GM18858 (cell line): ENCODE data around the gene SPATA6L.

Experiments
- ATAC-seq: cut with Tn5 transposase; IDR thresholded peaks from one replicate; pipeline ENCODE4 v1.9.1; 2021; ENCODE audit not compliant: unreplicated experiment

The SPATA6L gene

DNA sequence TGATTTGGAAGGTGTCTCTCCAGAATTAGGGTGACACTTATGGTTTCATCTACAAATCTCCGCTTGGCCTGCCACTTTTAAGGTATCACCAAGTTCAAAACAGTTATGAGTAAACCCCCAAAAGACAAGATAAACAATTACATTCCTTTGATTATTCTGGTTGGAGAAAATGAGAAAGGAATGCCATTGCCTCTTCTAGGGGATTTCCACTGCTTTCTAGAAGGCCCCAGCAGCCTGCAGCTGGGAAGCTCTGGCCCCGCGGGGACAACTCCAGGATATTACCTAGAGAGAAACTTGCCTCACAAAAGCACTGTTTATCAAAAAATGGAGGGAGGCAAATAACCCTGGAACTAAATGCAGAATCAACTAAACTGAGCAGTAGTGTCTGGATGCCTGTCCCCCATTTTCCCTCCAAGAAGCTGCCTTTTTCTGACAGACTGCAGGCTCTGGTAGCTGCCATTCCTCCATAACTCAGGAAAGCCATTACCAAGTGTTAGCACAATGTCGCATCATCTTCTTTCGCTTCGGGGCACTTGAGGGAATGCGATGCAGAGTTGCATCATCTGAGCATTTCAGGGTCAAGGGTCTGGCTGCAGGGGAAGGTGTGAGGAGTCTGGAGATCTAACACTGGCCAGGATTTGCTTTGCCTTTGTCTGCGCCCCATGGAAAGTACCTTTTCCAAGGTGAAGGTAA lies 75.7 kb downstream of the SPATA6L start:
- ATAC-seq, result no peak

DNA sequence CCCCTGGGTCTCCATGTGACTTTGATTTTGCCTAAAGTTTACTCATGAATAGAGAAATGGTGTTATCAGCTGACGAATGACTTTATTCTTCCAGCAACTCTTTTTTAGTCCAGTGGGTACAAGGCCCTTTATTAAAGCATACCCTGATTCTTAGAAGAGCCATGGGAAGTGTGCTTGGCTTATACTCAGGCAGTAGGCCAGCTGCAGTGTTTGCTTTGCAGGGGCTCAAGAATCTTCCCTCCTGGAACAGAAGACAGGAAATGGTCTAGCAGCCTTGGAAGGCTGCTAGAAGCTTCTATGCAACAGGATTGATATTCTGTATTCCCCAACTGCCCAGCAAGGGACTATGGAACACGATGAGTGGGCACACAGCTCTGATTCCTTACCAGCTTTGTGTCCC lies 77.6 kb downstream of the SPATA6L start:
- no peak for ATAC-seq

DNA sequence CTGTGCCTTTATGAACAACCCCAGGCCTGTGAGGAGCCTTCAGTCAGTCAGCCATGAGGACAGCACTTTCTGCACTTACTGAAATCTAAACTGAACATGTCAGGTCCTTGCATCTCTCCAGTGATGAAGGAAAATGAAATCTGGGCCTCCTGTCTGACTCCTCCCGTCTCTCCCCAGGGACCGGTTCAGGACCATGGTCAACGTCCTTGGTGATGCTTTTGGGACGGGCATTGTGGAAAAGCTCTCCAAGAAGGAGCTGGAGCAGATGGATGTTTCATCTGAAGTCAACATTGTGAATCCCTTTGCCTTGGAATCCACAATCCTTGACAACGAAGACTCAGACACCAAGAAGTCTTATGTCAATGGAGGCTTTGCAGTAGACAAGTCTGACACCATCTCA lies 81.1 kb downstream of the SPATA6L start:
- no peak for ATAC-seq

DNA sequence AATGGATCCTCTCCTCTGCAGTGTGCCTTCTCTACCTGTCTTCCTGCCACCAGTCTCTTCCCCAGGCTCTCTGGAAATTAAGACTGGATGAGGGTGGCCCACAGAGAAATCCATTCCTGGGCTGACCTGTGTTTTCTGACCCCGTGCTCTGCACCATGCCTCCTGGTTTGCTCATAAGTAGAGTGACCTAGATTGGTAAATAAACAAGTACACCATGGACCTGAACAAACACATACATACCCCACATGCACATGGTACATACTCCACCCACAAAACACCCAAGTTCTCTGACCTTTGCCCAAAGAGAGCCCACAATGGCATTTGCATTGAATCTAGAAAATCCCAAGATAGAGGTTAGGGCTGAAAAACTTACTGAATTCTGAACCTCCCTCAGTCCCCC lies 81.6 kb downstream of the SPATA6L start:
- no peak for ATAC-seq

DNA sequence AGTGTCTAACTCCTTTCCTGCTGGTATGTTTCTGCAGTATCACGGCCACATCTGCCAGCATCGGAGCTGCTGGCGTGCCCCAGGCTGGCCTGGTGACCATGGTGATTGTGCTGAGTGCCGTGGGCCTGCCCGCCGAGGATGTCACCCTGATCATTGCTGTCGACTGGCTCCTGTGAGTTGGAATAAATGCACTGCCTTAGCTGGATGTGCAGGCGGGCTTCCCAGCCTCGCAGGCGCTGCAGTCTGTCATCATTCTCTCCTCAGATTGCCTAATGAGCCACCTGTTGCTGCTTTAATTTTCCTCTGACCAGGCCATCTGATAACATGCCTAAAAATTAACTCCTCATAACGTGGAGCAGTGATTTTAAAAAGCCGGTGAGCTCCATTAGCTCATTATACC lies 83.3 kb downstream of the SPATA6L start:
- no peak for ATAC-seq

DNA sequence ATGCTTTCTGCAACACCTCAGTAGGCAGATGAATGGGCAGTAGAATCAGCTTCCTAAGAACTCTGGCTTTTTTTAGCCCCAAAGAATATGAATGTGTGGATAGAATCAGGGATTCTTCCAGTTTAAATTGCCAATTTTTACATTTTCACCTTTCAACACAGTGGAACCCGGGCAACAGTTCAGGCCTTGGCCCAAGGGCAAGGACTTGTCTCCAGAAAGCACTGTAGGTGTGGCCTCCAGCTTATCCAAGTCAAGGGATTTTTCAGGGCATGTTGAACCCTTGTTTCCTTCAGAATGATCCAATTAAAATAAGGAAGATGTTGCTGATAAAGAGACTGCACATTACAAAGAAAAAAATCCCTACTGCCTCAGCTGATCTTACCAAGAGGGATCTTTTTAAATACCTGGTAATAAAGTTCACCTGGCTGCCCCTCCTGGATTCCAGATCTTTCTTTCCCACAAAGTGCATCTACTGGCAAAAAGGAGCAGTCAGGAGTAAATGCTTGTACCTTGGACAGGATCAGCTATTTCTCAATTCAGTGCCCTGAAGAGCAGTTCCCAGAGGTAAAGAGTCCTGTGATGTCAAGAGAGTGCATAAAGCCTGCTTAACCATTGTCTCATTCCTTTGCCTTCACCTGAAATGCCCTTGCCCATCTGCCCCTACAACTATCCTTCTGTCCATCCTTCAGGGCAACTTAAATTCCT lies 84.3 kb downstream of the SPATA6L start:
- ATAC-seq, result no peak

DNA sequence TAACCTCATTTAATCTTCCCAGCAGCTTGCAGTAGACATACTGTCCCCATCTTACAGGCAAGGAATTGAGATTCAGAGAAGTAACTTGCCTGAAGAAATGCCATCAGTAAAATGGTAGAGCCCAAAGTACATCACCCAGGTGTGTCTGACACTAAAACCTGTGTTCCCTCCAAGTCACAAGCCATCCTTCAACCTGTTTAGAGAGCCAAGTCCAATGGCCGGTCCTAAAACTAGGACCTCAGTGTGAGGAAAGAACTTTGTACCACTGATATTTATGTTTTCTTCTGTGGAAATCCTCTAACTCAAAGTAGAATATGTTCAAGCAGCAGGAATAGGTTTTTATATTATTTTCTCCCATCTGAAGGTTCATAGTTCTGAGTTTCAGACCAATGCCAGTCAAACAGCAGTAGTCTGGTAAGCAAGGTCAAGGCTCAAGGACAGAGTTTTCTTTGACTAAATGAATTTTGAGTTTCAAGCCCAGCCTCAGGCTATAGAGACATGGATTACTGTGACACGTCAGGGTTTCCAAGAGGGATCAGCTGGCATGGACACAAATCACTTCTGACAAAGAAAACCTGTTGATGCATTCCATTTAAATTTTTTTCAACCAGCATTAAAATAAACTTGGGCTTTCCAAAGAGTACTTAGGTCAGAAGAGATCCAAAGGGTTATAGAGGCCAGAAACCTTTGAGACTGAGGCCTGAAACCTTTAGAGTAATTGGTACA lies 85.1 kb downstream of the SPATA6L start:
- ATAC-seq, result no peak

DNA sequence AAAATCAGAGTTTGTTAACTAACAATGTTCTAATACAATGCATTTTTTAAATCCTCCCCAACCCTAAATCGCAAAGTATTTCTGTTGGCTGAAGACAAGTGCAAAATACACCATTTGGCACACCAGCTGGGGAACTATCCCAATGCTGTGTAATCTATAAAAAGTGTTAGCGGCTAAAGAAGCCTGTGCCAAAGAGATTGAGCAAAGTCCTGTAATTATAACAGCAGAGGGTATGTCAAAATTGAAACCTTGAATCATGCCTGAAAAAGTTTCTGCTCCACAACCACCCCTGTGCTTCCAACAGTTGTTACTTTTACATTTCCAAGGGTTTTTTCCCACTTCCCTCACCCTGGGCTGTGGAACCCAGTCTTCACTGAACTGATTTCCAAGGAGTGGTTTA lies 87.3 kb downstream of the SPATA6L start:
- ATAC-seq, result no peak

DNA sequence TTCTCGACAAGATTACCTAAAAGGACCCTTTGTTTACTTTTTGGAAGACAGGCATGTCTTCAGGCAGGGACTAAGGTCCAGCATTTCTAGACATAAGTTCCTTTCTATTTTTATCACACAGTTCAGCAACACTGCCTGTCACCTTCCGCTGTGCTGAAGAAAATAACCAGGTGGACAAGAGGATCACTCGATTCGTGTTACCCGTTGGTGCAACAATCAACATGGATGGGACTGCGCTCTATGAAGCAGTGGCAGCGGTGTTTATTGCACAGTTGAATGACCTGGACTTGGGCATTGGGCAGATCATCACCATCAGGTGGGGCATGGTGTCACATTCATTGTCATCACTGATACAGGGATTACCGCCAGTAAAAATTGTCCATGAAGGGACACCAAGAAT lies 89.8 kb downstream of the SPATA6L start:
- no peak for ATAC-seq

DNA sequence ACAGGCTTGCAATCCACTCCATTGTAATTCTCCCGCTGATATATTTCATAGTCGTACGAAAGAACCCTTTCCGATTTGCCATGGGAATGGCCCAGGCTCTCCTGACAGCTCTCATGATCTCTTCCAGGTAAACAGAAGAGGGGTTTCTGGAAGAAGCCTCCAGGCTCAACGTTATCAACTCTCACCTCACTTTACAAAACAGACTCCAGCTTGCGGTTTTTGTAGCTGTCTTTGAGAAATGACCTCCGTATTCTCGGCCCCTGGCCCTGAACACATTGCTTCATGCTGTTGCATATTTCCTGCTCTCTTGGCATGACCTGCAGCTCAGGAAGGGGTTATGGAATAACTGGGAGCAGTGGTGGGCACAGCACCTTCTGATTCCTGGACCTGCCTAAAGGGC lies 90.3 kb downstream of the SPATA6L start:
- ATAC-seq, result no peak

DNA sequence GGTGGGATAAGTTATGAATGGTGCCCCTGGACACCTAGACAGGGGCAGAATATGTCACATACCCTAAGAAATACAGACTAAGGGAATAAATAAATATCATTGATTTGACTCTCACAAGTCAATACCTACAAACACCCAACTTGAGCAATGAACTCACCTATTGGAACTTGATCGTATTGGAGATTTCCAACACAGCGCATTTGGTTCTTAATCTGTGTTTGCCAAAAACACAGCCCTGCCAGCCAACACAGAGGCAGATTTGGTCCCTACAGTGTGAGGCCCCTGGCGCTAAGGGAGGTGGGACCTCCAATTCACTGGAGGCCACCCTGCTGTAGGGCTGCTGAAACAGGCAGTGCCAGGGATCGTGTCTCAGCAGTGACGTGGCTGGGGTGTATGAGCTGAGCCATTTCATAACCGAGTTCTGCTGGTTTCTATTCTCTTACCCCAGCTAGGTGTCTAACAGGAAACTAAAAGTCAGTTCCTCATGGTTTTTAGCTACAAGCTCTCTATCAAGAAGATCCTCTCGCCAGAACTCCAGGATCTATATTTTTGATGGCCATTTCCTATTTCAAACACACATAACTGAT lies 91.5 kb downstream of the SPATA6L start:
- no peak for ATAC-seq

DNA sequence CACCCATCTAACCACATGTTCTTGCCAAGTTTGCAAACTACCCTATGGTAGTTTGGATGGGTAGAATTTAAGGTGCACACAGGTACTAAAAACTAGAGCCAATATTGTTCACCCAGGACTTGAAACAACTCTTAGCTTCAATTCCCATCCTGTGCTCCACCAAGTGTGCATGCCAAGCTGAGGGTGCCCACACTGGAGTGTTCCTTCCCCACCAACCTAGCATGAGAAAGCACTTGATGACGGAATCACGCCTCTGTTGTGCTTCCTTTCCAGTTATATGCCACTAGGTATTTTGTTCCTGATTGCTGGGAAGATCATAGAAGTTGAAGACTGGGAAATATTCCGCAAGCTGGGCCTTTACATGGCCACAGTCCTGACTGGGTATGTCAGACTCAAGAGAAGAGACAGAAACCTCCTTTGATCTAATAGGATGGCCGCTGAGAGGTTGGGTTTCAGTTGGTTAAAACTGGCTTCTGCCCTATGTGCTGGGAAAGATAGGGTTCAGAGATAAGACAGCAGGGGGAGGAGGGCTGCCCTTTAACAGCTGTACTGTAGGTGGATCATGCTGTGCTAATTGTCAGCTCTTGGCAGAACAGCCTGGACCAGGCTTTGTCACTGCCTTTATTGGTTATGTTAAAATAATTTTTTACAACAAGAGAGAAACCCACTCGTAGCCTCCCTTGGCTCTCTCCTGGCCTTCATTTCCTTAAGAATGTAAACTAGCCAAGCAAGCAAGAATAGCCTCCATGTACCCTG lies 92.5 kb downstream of the SPATA6L start:
- ATAC-seq, result no peak

DNA sequence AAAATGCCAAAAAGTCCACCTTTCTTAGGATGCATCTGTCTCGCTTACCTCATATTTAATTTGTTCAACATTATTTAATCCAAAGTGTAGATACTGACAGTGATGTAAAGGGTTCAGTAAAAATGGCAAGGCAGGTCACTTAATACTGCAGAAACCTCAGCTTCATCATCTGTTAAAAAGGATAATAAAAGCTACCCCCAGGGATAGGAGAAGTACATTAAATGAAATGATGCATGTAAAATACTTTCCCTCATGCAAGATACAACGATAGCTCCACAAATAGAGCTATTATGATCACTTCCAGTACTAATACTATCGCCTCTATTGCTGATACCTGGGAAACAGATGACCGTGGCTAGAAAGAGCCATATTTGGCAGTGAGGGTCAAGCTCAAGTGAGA lies 93.1 kb downstream of the SPATA6L start:
- no peak for ATAC-seq

DNA sequence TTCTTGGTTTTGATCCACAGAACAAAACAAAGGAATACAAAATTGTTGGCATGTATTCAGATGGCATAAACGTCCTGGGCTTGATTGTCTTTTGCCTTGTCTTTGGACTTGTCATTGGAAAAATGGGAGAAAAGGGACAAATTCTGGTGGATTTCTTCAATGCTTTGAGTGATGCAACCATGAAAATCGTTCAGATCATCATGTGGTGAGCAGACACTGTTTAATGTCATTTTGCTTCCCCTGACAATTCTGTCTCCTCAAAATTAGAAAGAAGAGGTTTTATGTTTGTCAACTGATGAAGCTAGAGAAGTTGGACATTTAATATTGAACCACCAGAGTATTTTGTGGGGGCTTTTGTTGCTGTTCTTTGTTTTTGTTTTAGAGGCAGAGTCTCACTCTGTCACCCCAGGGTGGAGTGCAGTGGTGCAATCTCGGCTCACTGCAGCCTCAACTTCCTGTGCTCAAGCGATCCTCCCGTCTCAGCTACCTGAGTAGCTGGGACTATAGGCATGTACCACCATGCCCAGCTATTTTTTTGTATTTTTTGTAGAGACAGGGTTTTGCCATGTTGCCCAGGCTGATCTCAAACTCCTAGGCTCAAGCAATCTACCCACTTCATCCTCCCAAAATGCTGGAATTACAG lies 94.0 kb downstream of the SPATA6L start:
- no peak for ATAC-seq

DNA sequence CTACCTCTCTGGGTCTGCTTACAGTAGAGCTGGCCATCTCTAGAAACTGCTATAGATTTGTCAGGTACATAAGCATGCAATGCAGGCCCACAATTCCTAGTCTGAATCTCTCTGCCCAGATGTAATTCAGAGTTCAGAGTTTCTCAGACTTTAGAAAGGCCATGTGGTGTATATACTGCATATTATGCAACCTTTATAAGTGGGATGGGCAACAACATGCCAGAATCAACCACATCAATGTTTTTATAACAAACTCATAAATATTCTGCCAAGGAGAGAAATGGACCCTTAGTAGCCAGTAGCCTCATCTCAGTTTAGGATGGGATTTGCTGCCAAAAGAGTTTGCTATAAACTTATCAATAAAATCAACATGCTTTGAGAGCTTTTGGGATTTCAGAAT lies 97.2 kb downstream of the SPATA6L start:
- no peak for ATAC-seq

DNA sequence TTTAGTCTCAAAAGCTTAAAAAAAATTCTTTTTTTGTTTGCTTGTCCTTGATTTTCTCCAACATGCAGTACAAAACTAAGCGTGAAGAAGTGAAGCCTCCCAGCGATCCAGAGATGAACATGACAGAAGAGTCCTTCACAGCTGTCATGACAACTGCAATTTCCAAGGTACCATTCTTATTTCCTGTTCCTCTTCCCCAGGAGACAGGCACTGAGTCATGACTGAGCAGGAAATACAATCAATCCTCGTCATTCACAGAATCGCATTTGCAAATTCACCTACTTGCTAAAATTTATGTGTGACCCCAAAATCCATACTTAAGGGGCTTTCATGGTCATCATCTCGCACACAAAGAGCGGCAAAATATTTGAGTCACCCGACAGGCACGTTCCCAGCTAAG lies 98.7 kb downstream of the SPATA6L start:
- no peak for ATAC-seq

DNA sequence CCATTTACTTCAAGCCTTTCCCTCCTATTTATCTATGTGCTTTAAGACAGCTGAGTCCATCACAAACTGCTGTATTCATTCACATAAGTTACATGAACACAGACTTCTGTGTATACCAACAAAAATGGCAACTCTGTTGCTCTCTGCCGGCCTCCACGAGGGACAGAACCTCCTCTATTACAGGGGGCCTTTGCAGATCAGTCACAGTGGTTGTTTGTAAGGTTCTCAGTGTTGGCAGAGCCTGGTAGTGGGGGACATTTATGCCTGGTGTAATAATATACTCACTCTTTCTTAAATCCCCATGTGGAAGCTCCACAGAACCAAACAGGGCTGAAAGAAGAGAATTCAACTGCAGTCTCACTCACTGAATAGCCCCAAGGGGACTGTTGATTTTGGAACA lies 99.5 kb downstream of the SPATA6L start:
- no peak for ATAC-seq

DNA sequence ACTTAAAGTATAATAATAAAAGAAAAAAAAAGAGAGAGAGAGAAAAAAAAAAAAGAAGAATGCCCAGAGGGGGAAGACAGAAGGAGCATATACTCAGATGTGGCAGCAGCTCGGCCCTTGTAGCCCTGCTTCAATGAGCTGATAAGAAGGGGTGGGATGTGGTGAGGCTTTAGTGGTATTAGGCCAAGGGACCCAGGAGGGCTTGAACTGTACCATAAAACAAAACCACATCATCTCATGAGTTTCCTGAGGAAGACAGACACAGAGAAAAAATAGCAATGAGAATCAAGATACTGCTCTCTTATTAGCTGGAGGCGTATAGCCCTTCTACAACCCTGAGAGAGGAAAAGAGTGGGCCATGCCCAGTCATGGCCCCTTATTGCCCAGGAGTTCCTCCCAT lies 103.2 kb downstream of the SPATA6L start:
- ATAC-seq, result no peak

DNA sequence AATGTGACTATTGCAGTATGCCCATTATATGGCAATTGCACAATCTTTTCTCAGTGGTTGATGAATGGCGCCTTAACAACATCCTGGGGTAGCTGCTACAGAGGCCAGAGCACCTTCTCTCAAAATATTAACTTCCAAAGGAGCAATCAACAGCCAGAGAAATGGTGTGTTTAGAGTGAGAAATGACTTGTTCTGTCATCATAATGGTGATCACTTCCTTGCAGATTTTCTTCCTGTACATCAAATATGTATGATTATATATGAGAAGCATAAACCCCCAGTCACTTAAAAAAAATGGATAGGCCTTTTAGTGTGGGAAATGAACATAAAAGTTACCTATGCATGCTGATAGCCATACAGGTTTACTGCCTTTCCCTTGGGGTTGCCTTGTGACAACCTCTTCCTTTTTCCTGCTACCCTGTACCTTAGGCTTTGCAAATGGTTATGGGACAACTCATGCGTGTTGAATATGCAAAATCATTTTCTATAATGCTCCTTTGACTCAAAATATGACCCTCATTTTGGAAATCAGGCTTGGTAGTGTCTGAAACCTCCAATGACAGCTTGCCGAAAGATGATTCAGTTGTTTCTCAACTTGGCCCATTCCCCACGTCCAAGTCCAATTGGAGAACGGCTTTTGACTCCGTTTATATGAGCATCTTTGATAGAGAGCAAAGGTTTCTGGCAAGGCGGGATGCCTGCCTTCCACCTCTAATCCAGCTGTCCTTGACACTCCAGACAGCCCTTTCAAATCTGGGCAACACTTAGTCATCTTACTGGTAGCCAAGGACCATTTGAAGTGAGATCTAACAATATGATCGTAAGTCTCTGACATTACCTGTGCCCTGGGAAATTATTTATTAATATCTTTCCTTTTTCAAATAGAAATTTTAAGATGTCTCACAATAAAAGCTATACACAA lies 106.8 kb downstream of the SPATA6L start:
- peak; percentile 95 for ATAC-seq
